Purkinje cell (primary cell): Measurements from ENCODE around the gene RGSL1. TPM values are rescaled to one million over a fixed set of nuclear protein-coding genes. Genes with fewer than 3 reads are reported as not detected.

Experiments used
- polyA plus RNA-seq: library from polyadenylated mRNA; unstranded; fragments of >200 nt; fragmentation: Nextera tagmentation; gene quantifications from 2 replicates; pipeline ENCODE4 v1.2.1, GENCODE V29; 2014

The RGSL1 gene
- 0.13 TPM in 1 of 2 replicates, not detected in the other for polyA plus RNA-seq

DNA sequence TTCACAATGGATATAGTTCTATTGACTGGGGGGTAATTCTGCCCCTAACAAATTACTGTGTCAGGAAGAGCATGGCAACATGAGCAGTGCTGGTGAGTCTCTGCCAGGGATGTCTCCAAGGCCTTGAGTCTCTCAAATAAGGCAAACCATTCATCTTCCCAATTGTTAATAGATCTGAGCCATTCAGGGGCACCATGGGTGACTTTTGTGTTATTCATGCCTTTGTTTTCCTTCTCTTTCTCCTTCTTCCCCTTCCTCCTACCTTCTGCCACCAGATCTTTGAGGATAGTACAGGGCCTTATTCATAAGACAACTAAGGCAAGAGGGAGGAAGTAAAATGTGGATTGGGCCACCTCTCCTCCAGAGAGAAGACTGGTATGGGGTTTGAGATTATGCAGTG lies at the start of gene RGSL1:
Gene RGSL1 (plus strand): TSS at position 60 of the 400 bp plus-strand sequence. CDS start 20 bp downstream, at position 80.

DNA sequence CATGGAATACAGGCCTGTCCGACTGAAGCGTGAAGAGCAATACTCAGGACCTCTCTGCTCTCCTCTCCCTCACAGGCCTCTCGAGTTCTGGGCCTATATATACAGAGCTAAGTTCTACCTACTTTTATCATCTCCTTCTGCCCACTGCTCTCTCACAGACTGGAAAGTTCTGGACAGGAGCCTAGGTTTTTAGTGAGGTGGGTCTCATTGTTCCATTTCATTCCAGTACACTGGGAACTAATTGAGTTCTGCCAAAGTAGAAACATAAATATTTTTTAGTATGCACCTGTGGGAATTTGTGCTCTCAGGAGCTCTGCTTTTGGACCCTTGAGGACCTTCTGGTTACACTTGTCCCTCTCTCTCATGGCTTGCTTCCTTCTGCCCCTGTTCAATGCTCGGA lies 49.4 kb upstream of the RGSL1 start, which contains the start of gene TEDDM1:
Gene TEDDM1 (minus strand): TSS at position 101 of the 400 bp plus-strand sequence. CDS start 182 bp downstream, outside the sequence.

DNA sequence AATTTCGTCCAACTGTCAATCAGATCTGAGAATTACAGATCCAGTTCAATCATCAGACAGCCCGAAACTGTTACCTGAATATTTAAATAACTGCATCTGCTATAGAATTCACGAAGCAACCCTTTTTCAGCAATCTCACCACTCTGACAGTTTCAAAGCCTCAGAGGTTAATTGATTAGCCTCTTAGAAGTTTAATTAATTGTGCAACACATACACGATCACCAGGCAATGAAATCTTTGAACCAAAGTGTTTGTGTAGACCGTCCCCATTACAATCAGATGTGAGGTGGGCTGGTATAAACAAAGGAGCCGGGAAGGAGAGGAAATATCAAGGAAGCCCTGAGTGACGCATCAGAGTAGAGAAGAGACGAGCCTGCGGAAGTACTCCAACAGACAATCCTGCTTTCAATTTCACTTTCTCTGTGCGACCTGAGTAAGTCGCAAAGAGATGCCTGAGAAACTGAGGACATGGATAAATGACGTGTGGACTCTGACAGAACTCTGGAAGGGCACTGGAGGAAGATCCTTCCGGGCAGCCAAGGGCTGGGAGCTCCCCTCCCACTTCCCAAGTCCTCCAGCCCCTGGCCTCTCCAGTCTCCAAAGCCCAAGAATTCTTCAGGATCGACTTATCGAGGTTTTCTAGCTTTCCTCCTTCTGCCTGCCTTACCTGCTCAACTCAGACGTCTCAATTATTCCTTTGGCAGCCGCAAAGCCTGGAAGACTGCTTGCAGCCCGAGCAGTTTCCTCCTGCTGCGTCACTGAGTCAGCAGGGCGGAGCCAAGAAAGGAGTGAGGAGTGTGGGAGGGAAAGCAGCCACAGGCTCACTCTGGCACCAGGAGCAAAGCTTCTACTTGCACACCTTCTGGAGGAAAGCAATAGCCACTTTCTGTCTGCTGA lies 138.8 kb downstream of the RGSL1 start, which contains the start of gene RNASEL:
Gene RNASEL (minus strand): TSS at position 757 of the 897 bp plus-strand sequence. CDS start 2,450 bp downstream, outside the sequence.

GRCh38 chr1:182604175-182605164 lies 154.5 kb downstream of the RGSL1 start, which contains the start of gene RGS16:
Gene RGS16, minus strand, starts transcription at chr1:182604389. Its CDS starts 130 bp downstream, at chr1:182604259.

Other genes starting within 250 kb of the RGSL1 start
- 119 and 125 TPM in 2 replicates for gene GLUL, start 58.4 kb upstream of the RGSL1 start, polyA plus RNA-seq
- gene TEDDM1, start 49.5 kb upstream of the RGSL1 start, polyA plus RNA-seq = not detected in 2 replicates
- 5.5 and 7.1 TPM in 2 replicates for gene RNASEL, start 139.1 kb downstream of the RGSL1 start, polyA plus RNA-seq
- 102 and 163 TPM in 2 replicates for gene RGS16, start 154.2 kb downstream of the RGSL1 start, polyA plus RNA-seq
- gene RGS8, start 234.4 kb downstream of the RGSL1 start, polyA plus RNA-seq = 253 and 310 TPM in 2 replicates